SHP77 (cell line): ENCODE results near the gene FARP1.

Experiments used
- DNase-seq, 2 experiments: peaks; one replicate each; lab custom pipeline; 2025; lab: John Stamatoyannopoulos, UW

FARP1 gene

GRCh38 chr13:98175043-98175442 is 32.1 kb downstream of the FARP1 start:
- DNase-seq = no peak

GRCh38 chr13:98175823-98176222 is 32.9 kb downstream of the FARP1 start:
- DNase-seq = no peak

GRCh38 chr13:98176777-98177608 is 34.1 kb downstream of the FARP1 start, which contains the start of gene RNF113B:
Gene RNF113B (minus strand): TSS chr13:98177269. CDS start chr13:98177236, 33 bp downstream.
- no peak for DNase-seq

GRCh38 chr13:98180092-98180491 is 37.2 kb downstream of the FARP1 start:
- no peak for DNase-seq

GRCh38 chr13:98181111-98181815 is 38.4 kb downstream of the FARP1 start:
- DNase-seq = no peak

- no peak for DNase-seq
Measured at GRCh38 chr13:98182153-98182552, 39.3 kb downstream of the FARP1 start.

- DNase-seq = no peak
Measured at GRCh38 chr13:98182589-98182988, 39.7 kb downstream of the FARP1 start.

- no peak for DNase-seq
Measured at GRCh38 chr13:98184792-98185191, 41.9 kb downstream of the FARP1 start.

GRCh38 chr13:98187155-98187964 is 44.5 kb downstream of the FARP1 start:
- DNase-seq = peak; percentile 9 to 21

- no peak for DNase-seq
Measured at GRCh38 chr13:98187965-98188261, 45.0 kb downstream of the FARP1 start.

- DNase-seq = no peak
Measured at GRCh38 chr13:98188544-98189166, 45.8 kb downstream of the FARP1 start.

GRCh38 chr13:98189841-98190505 is 47.1 kb downstream of the FARP1 start:
- peak in 1 of 2 experiments; percentile 7 for DNase-seq

- no peak for DNase-seq
Measured at GRCh38 chr13:98190889-98191444, 48.1 kb downstream of the FARP1 start.

GRCh38 chr13:98192008-98192407 is 49.1 kb downstream of the FARP1 start:
- no peak for DNase-seq

- no peak for DNase-seq
Measured at GRCh38 chr13:98195054-98195791, 52.3 kb downstream of the FARP1 start.

- DNase-seq = no peak
Measured at GRCh38 chr13:98198683-98199082, 55.8 kb downstream of the FARP1 start.

GRCh38 chr13:98199480-98199879 is 56.6 kb downstream of the FARP1 start:
- peak in 1 of 2 experiments; percentile 11 for DNase-seq

- no peak for DNase-seq
Measured at GRCh38 chr13:98200211-98200878, 57.5 kb downstream of the FARP1 start.

GRCh38 chr13:98201189-98201588 is 58.3 kb downstream of the FARP1 start:
- DNase-seq = no peak

GRCh38 chr13:98201984-98202383 is 59.1 kb downstream of the FARP1 start:
- no peak for DNase-seq
